ENCODE results near the gene ST3GAL5. TPM values are rescaled to one million over a fixed set of nuclear protein-coding genes. Genes with fewer than 3 reads are reported as not detected.

ST3GAL5 gene
- total and polyA plus RNA-seq, 2 of the 8 experiments (the other 6 are each of a cell fraction or from before 2014, with no cell fraction given), result 1.9 to 4.5 TPM

GRCh38 chr2:85938456-85938855, 49.7 kb upstream of the ST3GAL5 start:
- Histone ChIP-seq H3K18ac (ENCODE audit: extremely low read depth, low read length) (no peak overlapping the region), H3K14ac (ENCODE audit: insufficient read length) (no peak overlapping the region), H3K23ac (ENCODE audit: insufficient read length) (no peak overlapping the region), H3K27me3 (replicated peaks in 1 of 4; ENCODE audit: control insufficient read depth in 3 of 4, extremely low read depth in 1 of 4, insufficient read depth in 3 of 4, low read length in 3 of 4) (no peaks in the 10 kb centered on the region), H2BK120ac (replicated peaks; ENCODE audit: low read depth, low read length) (no peak overlapping the region), H2AK5ac (ENCODE audit: low read depth, low read length) (no peak overlapping the region), H4K8ac (ENCODE audit: extremely low read depth, insufficient read depth, low read length) (no peak overlapping the region), H4K91ac (replicated peaks; ENCODE audit: insufficient read length, low read length) (no peak overlapping the region), H4K5ac (ENCODE audit: insufficient read length, low read depth, low read length) (no peak overlapping the region), H2BK12ac (ENCODE audit: low read depth, low read length) (no peak overlapping the region), H3K9me3 (ENCODE audit: insufficient read depth in 2 of 2, low read depth in 1 of 2, low read length in 1 of 2) (peaks cover 11 to 12% of the 10 kb centered on the region in 2 experiments), H3K4ac (replicated peaks; ENCODE audit: insufficient read length, low read depth, low read length) (no peak overlapping the region), H3K4me3 (ENCODE audit: extremely low read depth in 1 of 4, insufficient read depth in 2 of 4, low read depth in 3 of 4, low read length in 4 of 4) (no peak overlapping the region), H3K23me2 (ENCODE audit: low read depth, low read length) (no peaks in the 10 kb centered on the region), H3K56ac (replicated peaks; ENCODE audit: insufficient read length, low read depth, low read length) (no peak overlapping the region), H3K79me1 (ENCODE audit: low read depth, low read length) (no peaks in the 10 kb centered on the region), H3K4me1 (replicated peaks in 1 of 4; ENCODE audit: control insufficient read depth in 3 of 4, insufficient read depth in 4 of 4, low read length in 3 of 4) (peaks cover 5 to 8% (median 6%) of the 10 kb centered on the region in 4 experiments; a peak in 6 of 7 replicates), H3K4me2 (ENCODE audit: insufficient read depth in 1 of 2, low read depth in 2 of 2, low read length in 2 of 2) (no peak overlapping the region), H2BK20ac (ENCODE audit: low read length) (no peak overlapping the region), H2BK15ac (ENCODE audit: low read length) (no peak overlapping the region), H2BK5ac (ENCODE audit: low read depth, low read length) (no peak overlapping the region), H2AFZ (ENCODE audit: low read length) (no peak overlapping the region), H3K27ac (ENCODE audit: low read depth, low read length) (no peak overlapping the region), H3K9ac (replicated peaks in 1 of 4; ENCODE audit: extremely low read depth in 1 of 4, low read depth in 3 of 4, low read length in 3 of 4) (no peak overlapping the region), H3K36me3 (ENCODE audit: control insufficient read depth in 2 of 4, insufficient read depth in 4 of 4, low read length in 3 of 4) (no peaks in the 10 kb centered on the region), H3K79me2 (ENCODE audit: control insufficient read depth in 1 of 2, insufficient read depth in 2 of 2, low read length in 2 of 2) (no peaks in the 10 kb centered on the region), H4K20me1 (replicated peaks in 1 of 2; ENCODE audit: control insufficient read depth in 1 of 2, insufficient read depth in 2 of 2, low read length in 2 of 2) (no peaks in the 10 kb centered on the region)
- WGBS, 2 experiments (ENCODE audit: extremely low coverage in 1 of 2, insufficient coverage in 1 of 2, insufficient read length in 1 of 2, insufficient replicate concordance in 2 of 2, low coverage in 1 of 2, low lambda C conversion rate in 2 of 2, missing lambda C conversion rate in 1 of 2), result 87% methylated on average over 2 of the region's 2 CpGs; no CpG with 5 or more reads in 1 of the 2 experiments
- ChIA-PET CTCF (ENCODE audit: partially characterized antibody) (interaction anchor here (0.6 to 1.5 kb wide), 3 partner anchors 11 to 100 kb away, joined by 3 to 4 read pairs (median 3); no protein-coding TSS in a partner anchor), POLR2A (ENCODE audit: partially characterized antibody) (no interaction called here)
- FAIRE-seq (no peak), DNase-seq (ENCODE audit: low read depth in 1 of 2, low spot score in 2 of 2) (no peak)
- TF ChIP-seq MAFK (IDR thresholded peaks at IDR 0.05; ENCODE audit: low read depth, low read length), result no peak

Measured in H1 (cell line).